Breast epithelium (tissue), 4 donors: ENCODE measurements around the gene NR0B2. TPM values are rescaled to one million over a fixed set of nuclear protein-coding genes. Genes with fewer than 3 reads are reported as not detected.
"Not testable (repeated sequence)": the region's sequence is repeated elsewhere in the genome, so short reads cannot be mapped to it uniquely, and the experiment has no call there.

Experiments
- DNase-seq, 2 donors: peaks; one replicate each; pipeline ENCODE4 v3.0.0-alpha.2; 2019; ENCODE audit warnings: low spot score in 2 of 2
- H3K27ac ChIP-seq, 2 donors: fragments of 200-600 bp; sonication (generic) in 1 of 2; one replicate each; pipeline ENCODE4 v1.5.1; 2016 to 2019; ENCODE audit warnings: mild to moderate bottlenecking in 1 of 2
- H3K27me3 ChIP-seq, 2 donors: fragments of 200-600 bp; sonication (generic) in 1 of 2; one replicate each; pipeline versions ENCODE4 v1.5.1 to v1.6.0; 2017 to 2019; ENCODE audit warnings: control low read depth in 1 of 2, mild to moderate bottlenecking in 1 of 2
- H3K36me3 ChIP-seq: fragments of 200-600 bp; one replicate; pipeline ENCODE4 v1.5.1; 2019
- H3K4me1 ChIP-seq, 2 donors: fragments of 200-600 bp; sonication (generic); one replicate each; pipeline ENCODE4 v1.5.1; 2016 to 2019; ENCODE audit warnings: control low read depth in 1 of 2
- H3K4me3 ChIP-seq, 3 donors: fragments of 200-600 bp; sonication (generic); 1 replicate in 2 of 3; 2 replicates in 1 of 3; pipeline ENCODE4 v1.5.1; 2016 to 2019; ENCODE audit warnings: mild to moderate bottlenecking in 3 of 3, moderate library complexity in 2 of 3
- H3K9me3 ChIP-seq, 2 donors: fragments of 200-600 bp; sonication (generic) in 1 of 2; one replicate each; pipeline ENCODE4 v1.5.1; 2016 to 2019; ENCODE audit warnings: control low read depth in 1 of 2
- CTCF ChIP-seq, 3 donors: fragments of 450-650 bp; IDR thresholded peaks; one replicate each; pipeline ENCODE4 v1.5.1; 2016 to 2017; ENCODE audit warnings: antibody characterized with exemption in 3 of 3, mild to moderate bottlenecking in 3 of 3, moderate library complexity in 3 of 3
- POLR2A ChIP-seq: fragments of 450-650 bp; IDR thresholded peaks from one replicate; pipeline ENCODE4 v1.6.1; 2016; ENCODE audit warnings: antibody characterized with exemption, mild to moderate bottlenecking, moderate library complexity
- POLR2AphosphoS5 ChIP-seq, 3 donors: sonication (generic); formaldehyde crosslinking; IDR thresholded peaks; one replicate each; pipeline ENCODE4 v1.6.1; 2017; ENCODE audit warnings: antibody characterized with exemption in 3 of 3
- intact Hi-C: fragments of 100-400 bp; cut with DNase I; formaldehyde crosslinking; loops from one replicate; pipeline ENCODE4 v1.15.1; 2023; ENCODE audit warnings: low total_unique reads
- total RNA-seq, 3 donors: library from RNA; depleted of rRNA; stranded (reverse); fragments of >200 nt; gene quantifications; one replicate each; pipeline ENCODE4 v1.1.0, GENCODE V29; 2016

The NR0B2 gene
- total RNA-seq, 3 donors from 2014 or later = not detected

- Histone ChIP-seq H3K9me3 (no peaks in the 10 kb centered on the region), H3K36me3 (peaks cover 10% of the 10 kb centered on the region)
- intact Hi-C loops = loop anchor here (10.0 kb wide), 1 partner anchor 85 kb away; no protein-coding TSS in a partner anchor
These were observed 34.0 kb downstream of the NR0B2 start for GRCh38 chr1:26879793-26880192.

GRCh38 chr1:26877326-26877725 lies 36.4 kb downstream of the NR0B2 start:
- H3K9me3 ChIP-seq = no peaks in the 10 kb centered on the region
- no peak for TF ChIP-seq CTCF (IDR thresholded peaks at IDR 0.05)
- no peak for TF ChIP-seq POLR2AphosphoS5 (IDR thresholded peaks at IDR 0.05)
- TF ChIP-seq POLR2A = no peak
- H3K4me1 ChIP-seq = no peaks in the 10 kb centered on the region
- no peaks in the 10 kb centered on the region for H3K36me3 ChIP-seq
- no peak for DNase-seq
- H3K27me3 ChIP-seq = no peaks in the 10 kb centered on the region
- H3K4me3 ChIP-seq = no peak overlapping the region
- no peak overlapping the region for H3K27ac ChIP-seq
- intact Hi-C loops = no loop called here

More at GRCh38 chr1:26879793-26880192, 34.0 kb downstream of the NR0B2 start:
- Histone ChIP-seq H3K4me3 (no peak overlapping the region), H3K4me1 (no peaks in the 10 kb centered on the region), H3K27me3 (no peaks in the 10 kb centered on the region), H3K27ac (no peak overlapping the region)
- TF ChIP-seq POLR2AphosphoS5 (IDR thresholded peaks at IDR 0.05) = no peak
- no peak for TF ChIP-seq POLR2A
- no peak for TF ChIP-seq CTCF (IDR thresholded peaks at IDR 0.05)
- DNase-seq = no peak

GRCh38 chr1:26874896-26875295 lies 38.9 kb downstream of the NR0B2 start:
- no peak for TF ChIP-seq CTCF (IDR thresholded peaks at IDR 0.05)
- no peak for TF ChIP-seq POLR2AphosphoS5 (IDR thresholded peaks at IDR 0.05)
- no peak for TF ChIP-seq POLR2A
- DNase-seq = no peak
- Histone ChIP-seq H3K27me3 (no peaks in the 10 kb centered on the region), H3K4me1 (no peaks in the 10 kb centered on the region), H3K27ac (no peak overlapping the region), H3K4me3 (no peak overlapping the region), H3K36me3 (no peaks in the 10 kb centered on the region), H3K9me3 (no peaks in the 10 kb centered on the region)
- intact Hi-C loops = loop anchor here (5.0 kb wide), 1 partner anchor 282 kb away; the partner anchor contains the start of gene SLC9A1

- H3K36me3 ChIP-seq = not testable (repeated sequence)
- intact Hi-C loops = loop anchor here (5.0 kb wide), 1 partner anchor 284 kb away; the partner anchor contains the start of gene SLC9A1
These were observed 40.7 kb downstream of the NR0B2 start for GRCh38 chr1:26873097-26873496.

GRCh38 chr1:26864610-26865480 lies 48.9 kb downstream of the NR0B2 start:
- peak; percentile 99 for DNase-seq
- H3K4me3 ChIP-seq = peak overlapping the region; percentile 51 to 68 (median 66)
- no peaks in the 10 kb centered on the region for H3K4me1 ChIP-seq
- no peaks in the 10 kb centered on the region for H3K36me3 ChIP-seq
- H3K27me3 ChIP-seq = no peaks in the 10 kb centered on the region
- intact Hi-C loops = no loop called here
- peak; percentile 68 for TF ChIP-seq POLR2A
- TF ChIP-seq POLR2AphosphoS5 (IDR thresholded peaks at IDR 0.05) = peak in 2 of 3 donors; percentile 26 to 68
- no peak for TF ChIP-seq CTCF (IDR thresholded peaks at IDR 0.05)
- H3K9me3 ChIP-seq = no peaks in the 10 kb centered on the region
- H3K27ac ChIP-seq = peak overlapping the region; percentile 94 to 99

More at GRCh38 chr1:26873097-26873496, 40.7 kb downstream of the NR0B2 start:
- H3K4me3 ChIP-seq, H3K27me3 ChIP-seq, DNase-seq, H3K27ac ChIP-seq, H3K4me1 ChIP-seq, H3K9me3 ChIP-seq: not testable (repeated sequence)
